ENCODE measurements around the gene PUDP. TPM values are rescaled to one million over a fixed set of nuclear protein-coding genes. Genes with fewer than 3 reads are reported as not detected.

Gene PUDP
- total and polyA plus RNA-seq, 12 donors = 4.3 to 29.3 (median 14.5) TPM

DNA sequence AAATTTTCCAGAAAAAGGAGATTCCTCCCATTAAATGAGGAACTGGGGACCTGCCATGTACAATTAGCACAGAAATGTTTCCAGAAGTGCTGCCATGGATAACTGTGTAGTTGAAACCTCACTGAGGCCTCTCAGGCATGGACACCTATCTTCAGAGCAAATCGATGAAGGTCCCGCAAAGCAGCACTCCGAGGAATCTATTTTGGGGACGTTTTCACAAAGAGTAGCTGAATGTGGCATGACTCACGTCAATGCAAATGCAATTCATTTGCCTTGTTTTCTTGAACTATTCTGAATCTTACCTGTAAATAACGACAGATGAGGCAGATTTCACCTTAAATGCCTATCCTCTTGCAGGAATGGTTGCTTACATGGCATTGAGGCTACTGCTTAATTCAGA, 87.5 kb downstream of the PUDP start:
- Histone ChIP-seq H3K27me3 (no peaks in the 10 kb centered on the region), H3K9me3 (replicated peaks in 1 of 3) (no peaks in the 10 kb centered on the region), H3K4me1 (replicated peaks in 1 of 2) (no peaks in the 10 kb centered on the region), H3K36me3 (replicated peaks in 1 of 2) (no peaks in the 10 kb centered on the region), H3K4me3 (no peak overlapping the region), H3K27ac (no peak overlapping the region)
- intact Hi-C loops (cut with DNase I) = no loop called here
- WGBS, 4 donors = 90 to 99% (median 96%) methylated on average over 6 of the region's 6 CpGs
- no peak for DNase-seq
- TF ChIP-seq, protein P1, sequence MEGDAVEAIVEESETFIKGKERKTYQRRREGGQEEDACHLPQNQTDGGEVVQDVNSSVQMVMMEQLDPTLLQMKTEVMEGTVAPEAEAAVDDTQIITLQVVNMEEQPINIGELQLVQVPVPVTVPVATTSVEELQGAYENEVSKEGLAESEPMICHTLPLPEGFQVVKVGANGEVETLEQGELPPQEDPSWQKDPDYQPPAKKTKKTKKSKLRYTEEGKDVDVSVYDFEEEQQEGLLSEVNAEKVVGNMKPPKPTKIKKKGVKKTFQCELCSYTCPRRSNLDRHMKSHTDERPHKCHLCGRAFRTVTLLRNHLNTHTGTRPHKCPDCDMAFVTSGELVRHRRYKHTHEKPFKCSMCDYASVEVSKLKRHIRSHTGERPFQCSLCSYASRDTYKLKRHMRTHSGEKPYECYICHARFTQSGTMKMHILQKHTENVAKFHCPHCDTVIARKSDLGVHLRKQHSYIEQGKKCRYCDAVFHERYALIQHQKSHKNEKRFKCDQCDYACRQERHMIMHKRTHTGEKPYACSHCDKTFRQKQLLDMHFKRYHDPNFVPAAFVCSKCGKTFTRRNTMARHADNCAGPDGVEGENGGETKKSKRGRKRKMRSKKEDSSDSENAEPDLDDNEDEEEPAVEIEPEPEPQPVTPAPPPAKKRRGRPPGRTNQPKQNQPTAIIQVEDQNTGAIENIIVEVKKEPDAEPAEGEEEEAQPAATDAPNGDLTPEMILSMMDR (IDR thresholded peaks at IDR 0.05) = no peak
- no peak for TF ChIP-seq POLR2A (IDR thresholded peaks at IDR 0.05)

DNA sequence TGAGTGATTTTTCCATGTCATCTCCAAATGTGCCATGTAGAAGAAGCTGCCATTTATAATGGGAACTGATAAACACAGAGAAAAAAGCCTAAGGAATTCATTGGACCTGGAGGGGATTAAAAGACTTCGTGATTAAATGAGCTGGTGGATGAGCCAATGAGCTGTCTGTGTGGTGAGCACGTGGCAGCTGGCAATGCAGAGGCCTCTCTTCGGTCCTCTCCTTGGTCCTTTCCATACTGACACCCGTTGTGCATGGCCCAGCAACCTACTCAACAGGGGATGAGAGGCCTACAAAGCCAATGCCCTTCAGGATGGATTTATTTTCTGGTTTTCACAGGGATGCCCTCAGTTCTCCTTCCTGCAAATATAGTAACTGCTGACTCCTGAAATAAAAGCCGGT, 88.1 kb downstream of the PUDP start:
- no peak for TF ChIP-seq POLR2A (IDR thresholded peaks at IDR 0.05)
- TF ChIP-seq, protein P1 (IDR thresholded peaks at IDR 0.05) = no peak
- no peak overlapping the region for H3K27ac ChIP-seq
- H3K9me3 ChIP-seq (replicated peaks in 1 of 3) = no peaks in the 10 kb centered on the region
- no peaks in the 10 kb centered on the region for H3K27me3 ChIP-seq
- no peak overlapping the region for H3K4me3 ChIP-seq
- no peaks in the 10 kb centered on the region for H3K4me1 ChIP-seq (replicated peaks in 1 of 2)
- intact Hi-C loops (cut with DNase I) = no loop called here
- no peak for DNase-seq
- 92 to 97% (median 95%) methylated on average over 5 of the region's 5 CpGs for WGBS, 4 donors
- no peaks in the 10 kb centered on the region for H3K36me3 ChIP-seq (replicated peaks in 1 of 2)

DNA sequence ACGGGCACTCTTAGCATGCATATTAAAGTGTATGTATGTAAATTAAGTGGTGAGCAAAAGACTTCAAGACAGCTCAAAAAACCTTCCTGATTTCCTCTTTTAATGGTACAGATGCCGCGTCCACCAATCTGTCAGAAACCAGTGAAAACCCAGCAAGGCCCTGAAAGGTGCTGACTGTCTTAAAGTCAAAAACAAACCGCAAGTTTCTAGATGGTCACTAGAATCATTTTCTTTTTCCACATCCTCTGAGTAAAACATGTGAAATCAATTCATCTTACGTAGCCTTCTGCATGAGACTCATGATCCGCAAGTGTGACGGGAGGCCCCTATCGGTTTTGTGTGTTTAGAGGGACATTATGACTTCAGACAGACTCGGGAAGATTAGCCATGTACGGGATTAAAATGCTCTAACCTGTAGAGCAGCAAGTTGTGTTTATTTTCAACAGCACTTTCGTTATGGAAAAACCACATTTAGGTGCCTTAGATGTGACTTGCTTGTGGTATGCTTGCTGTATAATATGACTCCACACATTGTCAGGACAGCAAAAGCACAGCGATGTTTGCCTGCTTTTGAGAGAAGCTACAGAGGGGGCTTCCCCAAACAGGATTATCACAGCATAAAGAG, 88.6 kb downstream of the PUDP start:
- DNase-seq = no peak
- no peaks in the 10 kb centered on the region for H3K36me3 ChIP-seq (replicated peaks in 1 of 2)
- H3K9me3 ChIP-seq (replicated peaks in 1 of 3) = no peaks in the 10 kb centered on the region
- no peak for TF ChIP-seq POLR2A (IDR thresholded peaks at IDR 0.05)
- TF ChIP-seq, protein P1 (IDR thresholded peaks at IDR 0.05) = no peak
- H3K4me1 ChIP-seq (replicated peaks in 1 of 2) = no peaks in the 10 kb centered on the region
- intact Hi-C loops (cut with DNase I) = no loop called here
- H3K27me3 ChIP-seq = no peaks in the 10 kb centered on the region
- H3K27ac ChIP-seq = no peak overlapping the region
- no peak overlapping the region for H3K4me3 ChIP-seq
- WGBS, 4 donors = 94 to 99% (median 96%) methylated on average over 11 to 12 of the region's 12 CpGs

DNA sequence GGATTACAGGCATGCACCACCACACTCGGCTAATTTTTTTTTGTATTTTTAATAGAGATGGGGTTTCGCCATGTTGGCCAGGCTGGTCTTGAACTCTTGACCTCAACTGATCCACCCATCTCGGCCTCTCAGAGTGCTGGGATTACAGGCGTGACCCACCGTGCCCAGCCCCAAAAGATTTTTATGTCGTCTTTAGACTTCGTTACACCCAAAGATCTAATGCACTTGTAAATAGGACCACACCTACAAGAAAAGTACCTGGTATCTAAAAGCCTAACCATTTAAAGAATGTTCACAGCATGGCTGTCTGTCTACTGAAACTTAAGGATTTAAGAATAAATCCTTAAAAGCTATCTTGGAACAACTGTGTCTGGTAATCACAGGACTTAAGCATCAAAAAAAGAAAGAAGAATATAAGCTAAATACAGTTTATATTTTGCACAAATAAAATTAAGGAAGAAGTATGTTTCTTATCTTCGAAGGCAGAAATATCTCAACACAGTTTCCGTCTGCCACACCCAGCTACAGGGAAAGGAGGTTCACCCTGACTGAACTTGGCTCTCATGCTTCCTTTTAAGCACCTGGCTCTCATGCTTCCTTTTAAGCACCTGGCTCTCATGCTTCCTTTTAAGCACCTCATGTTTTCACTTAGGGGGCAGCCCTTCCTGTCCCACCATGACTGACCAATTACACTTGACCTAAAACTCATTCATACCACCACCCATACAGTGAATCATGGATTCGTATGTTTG, 92.4 kb downstream of the PUDP start:
- no peak overlapping the region for H3K4me3 ChIP-seq

More for the DNA sequence above, 92.4 kb downstream of the PUDP start:
- WGBS, 4 donors = 89 to 94% (median 93%) methylated on average over 10 of the region's 10 CpGs
- DNase-seq = no peak
- TF ChIP-seq POLR2A (IDR thresholded peaks at IDR 0.05) = no peak
- TF ChIP-seq, protein P1 (IDR thresholded peaks at IDR 0.05) = no peak
- intact Hi-C loops (cut with DNase I) = no loop called here
- Histone ChIP-seq H3K27ac (no peak overlapping the region), H3K36me3 (replicated peaks in 1 of 2) (no peaks in the 10 kb centered on the region), H3K27me3 (no peaks in the 10 kb centered on the region), H3K4me1 (replicated peaks in 1 of 2) (no peaks in the 10 kb centered on the region), H3K9me3 (replicated peaks in 1 of 3) (no peaks in the 10 kb centered on the region)

Data from adrenal gland (tissue), 12 donors.